ENCODE measurements around the gene DTHD1.
A peak's percentile ranks its signal among the peaks of the same experiment; 100 is the strongest.

DTHD1 gene

DNA sequence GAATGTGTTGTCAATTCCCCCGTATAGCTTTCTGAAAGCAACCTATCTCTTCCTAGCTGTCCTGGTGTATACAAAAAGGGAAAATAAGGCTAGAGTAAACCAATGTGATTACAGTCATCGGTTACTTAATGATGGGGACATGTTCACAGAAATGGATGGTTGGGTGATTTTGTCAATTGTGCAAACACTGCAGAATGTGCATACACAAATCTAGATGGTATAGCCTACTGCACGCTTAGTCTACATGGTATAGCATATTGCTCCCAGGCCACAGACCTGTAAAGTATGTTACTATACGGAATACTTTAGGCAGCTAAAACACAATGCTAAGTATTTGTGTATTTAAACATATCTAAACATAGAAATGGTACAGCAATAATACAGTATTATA is 5.1 kb downstream of the DTHD1 start:
- Histone ChIP-seq H2AFZ (ENCODE audit: low read length) (peak overlapping the region; percentile 65; the same call in 1 of the 2 replicates), H3K9me3 (ENCODE audit: insufficient read depth, low read depth, low read length) (no peaks in the 10 kb centered on the region), H3K36me3 (ENCODE audit: insufficient read depth, low read length) (no peaks in the 10 kb centered on the region), H3K4me3 (ENCODE audit: low read length, poor library complexity, severe bottlenecking) (peak overlapping the region; percentile 49), H3K9me2 (replicated peaks; ENCODE audit: low read depth, low read length) (no peaks in the 10 kb centered on the region), H4K20me1 (ENCODE audit: insufficient read depth, low read length, poor library complexity, severe bottlenecking) (no peaks in the 10 kb centered on the region), H3K79me2 (ENCODE audit: insufficient read depth, low read length) (no peaks in the 10 kb centered on the region), H3K4me2 (ENCODE audit: low read depth, low read length, poor library complexity, severe bottlenecking) (peak overlapping the region; percentile 67), H3F3A (ENCODE audit: low read depth) (no peaks in the 10 kb centered on the region), H3K27me3 (ENCODE audit: insufficient read depth, low read length, poor library complexity, severe bottlenecking) (no peaks in the 10 kb centered on the region), H3K9ac (ENCODE audit: low read depth, low read length, poor library complexity, severe bottlenecking) (peak overlapping the region; percentile 23), H3K4me1 (ENCODE audit: insufficient read depth, low read length, poor library complexity, severe bottlenecking) (peaks cover 48% of the 10 kb centered on the region)
- TF ChIP-seq EZH2phosphoT487 (IDR thresholded peaks at IDR 0.05; ENCODE audit: borderline replicate concordance), result no peak
- TF ChIP-seq CTCF (conservative IDR thresholded peaks at IDR 0.05; ENCODE audit: low read length), result no peak

- Histone ChIP-seq H3K79me2 (ENCODE audit: insufficient read depth, low read length) (no peaks in the 10 kb centered on the region), H3K4me3 (ENCODE audit: low read length, poor library complexity, severe bottlenecking) (no peak overlapping the region), H3K36me3 (ENCODE audit: insufficient read depth, low read length) (no peaks in the 10 kb centered on the region), H2AFZ (ENCODE audit: low read length) (peak overlapping the region; percentile 24; the same call in 1 of the 2 replicates), H3K9ac (ENCODE audit: low read depth, low read length, poor library complexity, severe bottlenecking) (no peak overlapping the region), H3F3A (ENCODE audit: low read depth) (no peaks in the 10 kb centered on the region), H3K4me1 (ENCODE audit: insufficient read depth, low read length, poor library complexity, severe bottlenecking) (peaks cover 37% of the 10 kb centered on the region), H4K20me1 (ENCODE audit: insufficient read depth, low read length, poor library complexity, severe bottlenecking) (no peaks in the 10 kb centered on the region), H3K9me3 (ENCODE audit: insufficient read depth, low read depth, low read length) (no peaks in the 10 kb centered on the region), H3K27me3 (ENCODE audit: insufficient read depth, low read length, poor library complexity, severe bottlenecking) (no peaks in the 10 kb centered on the region), H3K9me2 (replicated peaks; ENCODE audit: low read depth, low read length) (no peaks in the 10 kb centered on the region), H3K4me2 (ENCODE audit: low read depth, low read length, poor library complexity, severe bottlenecking) (no peak overlapping the region)
- TF ChIP-seq CTCF (conservative IDR thresholded peaks at IDR 0.05; ENCODE audit: low read length) (no peak), EZH2phosphoT487 (IDR thresholded peaks at IDR 0.05; ENCODE audit: borderline replicate concordance) (no peak)
Observed at GRCh38 chr4:36288731-36289426, 7.5 kb downstream of the DTHD1 start.

- no peaks in the 10 kb centered on the region for H3F3A ChIP-seq (ENCODE audit: low read depth)
- H3K9ac ChIP-seq (ENCODE audit: low read depth, low read length, poor library complexity, severe bottlenecking), result no peak overlapping the region
- H3K27me3 ChIP-seq (ENCODE audit: insufficient read depth, low read length, poor library complexity, severe bottlenecking), result no peaks in the 10 kb centered on the region
- H3K4me3 ChIP-seq (ENCODE audit: low read length, poor library complexity, severe bottlenecking), result no peak overlapping the region
- H2AFZ ChIP-seq (ENCODE audit: low read length), result no peak overlapping the region
- no peaks in the 10 kb centered on the region for H3K79me2 ChIP-seq (ENCODE audit: insufficient read depth, low read length)
- H3K9me2 ChIP-seq (replicated peaks; ENCODE audit: low read depth, low read length), result no peaks in the 10 kb centered on the region
- H3K36me3 ChIP-seq (ENCODE audit: insufficient read depth, low read length), result no peaks in the 10 kb centered on the region
- H4K20me1 ChIP-seq (ENCODE audit: insufficient read depth, low read length, poor library complexity, severe bottlenecking), result no peaks in the 10 kb centered on the region
- no peak for TF ChIP-seq EZH2phosphoT487 (IDR thresholded peaks at IDR 0.05; ENCODE audit: borderline replicate concordance)
- no peak for TF ChIP-seq CTCF (conservative IDR thresholded peaks at IDR 0.05; ENCODE audit: low read length)
- no peaks in the 10 kb centered on the region for H3K9me3 ChIP-seq (ENCODE audit: insufficient read depth, low read depth, low read length)
- peaks cover 19% of the 10 kb centered on the region for H3K4me1 ChIP-seq (ENCODE audit: insufficient read depth, low read length, poor library complexity, severe bottlenecking)
- no peak overlapping the region for H3K4me2 ChIP-seq (ENCODE audit: low read depth, low read length, poor library complexity, severe bottlenecking)
Observed at GRCh38 chr4:36290641-36291040, 9.2 kb downstream of the DTHD1 start.

All from Loucy (cell line).